Lower leg skin (tissue), 3 donors: ENCODE results near the gene LRRC43.

Experiments used
- POLR2A ChIP-seq, 2 donors: fragments of 450-650 bp; IDR thresholded peaks; one replicate each; pipeline ENCODE4 v1.6.1; 2016 to 2017; ENCODE audit warnings: antibody characterized with exemption in 2 of 2, mild to moderate bottlenecking in 1 of 2, moderate library complexity in 1 of 2
- TF ChIP-seq, protein P1 (sequence below), 3 donors: fragments of 450-650 bp; IDR thresholded peaks; one replicate each; pipeline ENCODE4 v1.5.1; 2016; ENCODE audit warnings: antibody characterized with exemption in 3 of 3, mild to moderate bottlenecking in 3 of 3, moderate library complexity in 2 of 3

DNA sequence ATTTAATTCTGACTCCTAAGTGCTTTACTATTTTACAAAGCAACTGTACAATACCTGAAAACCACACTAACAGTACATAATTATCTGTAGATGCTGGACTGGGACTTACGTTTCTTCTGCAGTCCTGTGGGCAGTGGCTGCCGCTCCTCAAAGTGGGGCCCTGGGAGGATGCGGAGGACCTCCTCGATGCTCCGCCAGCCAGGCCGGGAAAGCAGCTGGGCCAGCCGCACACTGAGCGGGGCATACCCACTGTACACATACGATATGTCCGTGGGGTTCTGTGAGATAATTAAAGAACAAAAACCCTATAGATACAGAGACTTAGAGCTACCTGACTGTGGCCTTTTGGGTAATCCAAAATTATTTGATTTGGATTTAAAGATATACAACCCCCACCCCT is 49.8 kb downstream of the LRRC43 start:
- TF ChIP-seq, protein P1, sequence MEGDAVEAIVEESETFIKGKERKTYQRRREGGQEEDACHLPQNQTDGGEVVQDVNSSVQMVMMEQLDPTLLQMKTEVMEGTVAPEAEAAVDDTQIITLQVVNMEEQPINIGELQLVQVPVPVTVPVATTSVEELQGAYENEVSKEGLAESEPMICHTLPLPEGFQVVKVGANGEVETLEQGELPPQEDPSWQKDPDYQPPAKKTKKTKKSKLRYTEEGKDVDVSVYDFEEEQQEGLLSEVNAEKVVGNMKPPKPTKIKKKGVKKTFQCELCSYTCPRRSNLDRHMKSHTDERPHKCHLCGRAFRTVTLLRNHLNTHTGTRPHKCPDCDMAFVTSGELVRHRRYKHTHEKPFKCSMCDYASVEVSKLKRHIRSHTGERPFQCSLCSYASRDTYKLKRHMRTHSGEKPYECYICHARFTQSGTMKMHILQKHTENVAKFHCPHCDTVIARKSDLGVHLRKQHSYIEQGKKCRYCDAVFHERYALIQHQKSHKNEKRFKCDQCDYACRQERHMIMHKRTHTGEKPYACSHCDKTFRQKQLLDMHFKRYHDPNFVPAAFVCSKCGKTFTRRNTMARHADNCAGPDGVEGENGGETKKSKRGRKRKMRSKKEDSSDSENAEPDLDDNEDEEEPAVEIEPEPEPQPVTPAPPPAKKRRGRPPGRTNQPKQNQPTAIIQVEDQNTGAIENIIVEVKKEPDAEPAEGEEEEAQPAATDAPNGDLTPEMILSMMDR (IDR thresholded peaks at IDR 0.05), result no peak
- TF ChIP-seq POLR2A (IDR thresholded peaks at IDR 0.05), result no peak
